Muscle of arm (tissue), 12 donors: ENCODE results near the gene TMPRSS2. TPM values are rescaled to one million over a fixed set of nuclear protein-coding genes. Genes with fewer than 3 reads are reported as not detected.

ENCODE experiments used
- DNase-seq: peaks from one replicate; pipeline ENCODE4 v3.0.0-alpha.2; 2013
- polyA plus RNA-seq, 12 donors: library from polyadenylated mRNA; unstranded; fragments of 120-200 nt; gene quantifications; one replicate each; pipeline ENCODE4 v1.2.1, GENCODE V29; 2013; ENCODE audit not compliant: insufficient read length in 12 of 12

Gene TMPRSS2
- polyA plus RNA-seq, 12 donors: 0.13 to 10.8 (median 0.57) TPM; not detected in 5

- DNase-seq: no peak
These were observed 55.9 kb downstream of the TMPRSS2 start for GRCh38 chr21:41451753-41452676.

GRCh38 chr21:41449613-41450012, 58.3 kb downstream of the TMPRSS2 start:
- no peak for DNase-seq

GRCh38 chr21:41447356-41447755, 60.6 kb downstream of the TMPRSS2 start:
- DNase-seq: no peak

- no peak for DNase-seq
These were observed 61.4 kb downstream of the TMPRSS2 start for GRCh38 chr21:41446586-41446985.

- DNase-seq: no peak
These were observed 62.5 kb downstream of the TMPRSS2 start for GRCh38 chr21:41445465-41445862.

GRCh38 chr21:41444703-41445464, 63.1 kb downstream of the TMPRSS2 start:
- no peak for DNase-seq

- DNase-seq: no peak
These were observed 64.4 kb downstream of the TMPRSS2 start for GRCh38 chr21:41443562-41443961.

- no peak for DNase-seq
These were observed 65.3 kb downstream of the TMPRSS2 start for GRCh38 chr21:41442481-41443186.

GRCh38 chr21:41441546-41441945, 66.4 kb downstream of the TMPRSS2 start:
- DNase-seq: no peak

GRCh38 chr21:41439248-41439647, 68.7 kb downstream of the TMPRSS2 start:
- no peak for DNase-seq

GRCh38 chr21:41438425-41439113, 69.4 kb downstream of the TMPRSS2 start:
- DNase-seq: no peak

GRCh38 chr21:41437729-41438128, 70.2 kb downstream of the TMPRSS2 start:
- DNase-seq: no peak

GRCh38 chr21:41435706-41436105, 72.3 kb downstream of the TMPRSS2 start:
- no peak for DNase-seq

GRCh38 chr21:41433566-41433965, 74.4 kb downstream of the TMPRSS2 start:
- DNase-seq: no peak

- DNase-seq: no peak
These were observed 75.1 kb downstream of the TMPRSS2 start for GRCh38 chr21:41432562-41433460.

- DNase-seq: no peak
These were observed 76.0 kb downstream of the TMPRSS2 start for GRCh38 chr21:41431788-41432548.

- DNase-seq: no peak
These were observed 78.0 kb downstream of the TMPRSS2 start for GRCh38 chr21:41429925-41430491.

- no peak for DNase-seq
These were observed 78.7 kb downstream of the TMPRSS2 start for GRCh38 chr21:41429305-41429704.

- DNase-seq: no peak
These were observed 79.1 kb downstream of the TMPRSS2 start for GRCh38 chr21:41428847-41429246.
